Astrocyte (in vitro differentiated cells and primary cell): ENCODE measurements around the gene CNST. TPM values are rescaled to one million over a fixed set of nuclear protein-coding genes. Genes with fewer than 3 reads are reported as not detected.

Experiments used
- DNase-seq: peaks from one replicate; pipeline ENCODE4 v3.0.0-alpha.2; 2010; ENCODE audit warnings: low read depth
- FAIRE-seq: peaks from 2 replicates; lab custom pipeline; 2011; peaks lifted over from hg19 to GRCh38; lab: Jason Lieb, UNC
- H2AFZ ChIP-seq: 2 replicates; pipeline ENCODE4 v1.6.0; 2012; ENCODE audit warnings: low read depth, low read length, inconsistent platforms
- H3K27ac ChIP-seq: 2 replicates; pipeline ENCODE4 v1.5.1; 2011; ENCODE audit warnings: low read depth, low read length, inconsistent platforms
- H3K27me3 ChIP-seq: 2 replicates; pipeline ENCODE4 v1.6.0; 2011; ENCODE audit warnings: low read length, inconsistent platforms; ENCODE audit not compliant: insufficient read depth
- H3K36me3 ChIP-seq: 2 replicates; pipeline ENCODE4 v1.5.1; 2011; ENCODE audit warnings: low read length, inconsistent platforms; ENCODE audit not compliant: insufficient read depth
- H3K4me1 ChIP-seq: 2 replicates; pipeline ENCODE4 v1.5.1; 2011; ENCODE audit warnings: low read length, inconsistent platforms; ENCODE audit not compliant: insufficient read depth
- H3K4me2 ChIP-seq: 2 replicates; pipeline ENCODE4 v1.6.0; 2012; ENCODE audit warnings: low read length, inconsistent platforms
- H3K4me3 ChIP-seq: 2 replicates; pipeline ENCODE4 v1.5.1; 2011; ENCODE audit warnings: low read depth, mild to moderate bottlenecking, low read length, inconsistent platforms; ENCODE audit not compliant: insufficient read depth
- H3K79me2 ChIP-seq: 2 replicates; pipeline ENCODE4 v1.6.0; 2012; ENCODE audit warnings: mild to moderate bottlenecking, low read length, inconsistent platforms; ENCODE audit not compliant: insufficient read depth
- H3K9ac ChIP-seq: 2 replicates; pipeline ENCODE4 v1.6.0; 2012; ENCODE audit warnings: mild to moderate bottlenecking, low read length, inconsistent platforms
- H3K9me3 ChIP-seq: 2 replicates; pipeline ENCODE4 v1.5.1; 2012; ENCODE audit warnings: low read depth, mild to moderate bottlenecking, low read length, inconsistent platforms; ENCODE audit not compliant: insufficient read depth
- H4K20me1 ChIP-seq: 2 replicates; pipeline ENCODE4 v1.6.0; 2012; ENCODE audit warnings: low read length, inconsistent platforms; ENCODE audit not compliant: insufficient read depth
- H3K27ac Mint-ChIP-seq: one replicate; pipeline ENCODE4 v1.8.0; 2021; ENCODE audit warnings: mild to moderate bottlenecking, mixed read lengths; ENCODE audit not compliant: unreplicated experiment
- H3K27me3 Mint-ChIP-seq: one replicate; pipeline ENCODE4 v1.8.0; 2021; ENCODE audit warnings: low read depth, mixed read lengths; ENCODE audit not compliant: unreplicated experiment
- H3K36me3 Mint-ChIP-seq: one replicate; pipeline ENCODE4 v1.8.0; 2021; ENCODE audit warnings: low read depth, mixed read lengths; ENCODE audit not compliant: unreplicated experiment
- H3K4me1 Mint-ChIP-seq: one replicate; pipeline ENCODE4 v1.8.0; 2021; ENCODE audit warnings: low read depth, mixed read lengths; ENCODE audit not compliant: unreplicated experiment
- H3K4me3 Mint-ChIP-seq: one replicate; pipeline ENCODE4 v1.8.0; 2021; ENCODE audit warnings: mild to moderate bottlenecking, moderate library complexity, mixed read lengths; ENCODE audit not compliant: unreplicated experiment
- H3K9me3 Mint-ChIP-seq: one replicate; pipeline ENCODE4 v1.8.0; 2021; ENCODE audit warnings: mild to moderate bottlenecking, mixed read lengths; ENCODE audit not compliant: unreplicated experiment
- EZH2 ChIP-seq: IDR thresholded peaks from 2 replicates; pipeline ENCODE4 v1.6.1; 2012; ENCODE audit warnings: mild to moderate bottlenecking, low read length, inconsistent platforms; ENCODE audit not compliant: insufficient read depth
- total RNA-seq: library from RNA; stranded (reverse); gene quantifications from 2 replicates; pipeline ENCODE4 v1.2.1, GENCODE V29; 2021
- TF ChIP-seq, protein P1 (sequence below): IDR thresholded peaks from 2 replicates; pipeline ENCODE4 v1.5.1; 2011; ENCODE audit warnings: low read depth, mild to moderate bottlenecking, inconsistent platforms, low read length, moderate library complexity; ENCODE audit not compliant: insufficient read depth

The CNST gene
- total RNA-seq, 1 donor from 2014 or later = 19.8 TPM

DNA sequence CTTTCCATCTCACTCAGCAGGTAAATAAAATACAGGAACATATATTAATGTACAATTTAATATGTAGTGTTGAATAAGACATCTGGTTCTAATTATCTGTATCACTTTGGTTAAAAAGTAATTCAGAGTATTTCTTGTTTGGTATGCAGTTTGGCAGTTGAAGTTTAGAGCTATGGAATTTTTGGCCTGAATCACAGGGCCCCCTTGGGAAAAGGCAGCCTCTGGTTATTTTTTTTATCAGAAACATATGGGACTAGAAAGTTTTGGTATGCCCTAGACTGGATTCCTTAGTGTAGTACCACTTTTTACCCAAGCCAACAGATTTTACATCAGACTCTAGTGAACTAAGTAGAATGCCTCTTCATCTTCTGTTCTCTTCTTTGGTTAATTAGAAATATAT, 26.4 kb downstream of the CNST start:
- no peaks in the 10 kb centered on the region for H3K9me3 ChIP-seq
- peaks cover 25% of the 10 kb centered on the region for H3K79me2 ChIP-seq
- H3K9ac ChIP-seq = no peak overlapping the region
- Mint-ChIP-seq H3K9me3 (no peaks in the 10 kb centered on the region), H3K27ac (no peak overlapping the region), H3K4me1 (peaks cover 4% of the 10 kb centered on the region), H3K4me3 (no peak overlapping the region), H3K27me3 (no peaks in the 10 kb centered on the region), H3K36me3 (peaks cover 10% of the 10 kb centered on the region)
- H3K4me3 ChIP-seq = no peak overlapping the region
- H3K36me3 ChIP-seq = no peaks in the 10 kb centered on the region
- FAIRE-seq (no peak), DNase-seq (peak; percentile 94)
- H3K27ac ChIP-seq = peak overlapping the region; percentile 54
- H3K27me3 ChIP-seq = no peaks in the 10 kb centered on the region
- no peak for TF ChIP-seq EZH2
- TF ChIP-seq, protein P1, sequence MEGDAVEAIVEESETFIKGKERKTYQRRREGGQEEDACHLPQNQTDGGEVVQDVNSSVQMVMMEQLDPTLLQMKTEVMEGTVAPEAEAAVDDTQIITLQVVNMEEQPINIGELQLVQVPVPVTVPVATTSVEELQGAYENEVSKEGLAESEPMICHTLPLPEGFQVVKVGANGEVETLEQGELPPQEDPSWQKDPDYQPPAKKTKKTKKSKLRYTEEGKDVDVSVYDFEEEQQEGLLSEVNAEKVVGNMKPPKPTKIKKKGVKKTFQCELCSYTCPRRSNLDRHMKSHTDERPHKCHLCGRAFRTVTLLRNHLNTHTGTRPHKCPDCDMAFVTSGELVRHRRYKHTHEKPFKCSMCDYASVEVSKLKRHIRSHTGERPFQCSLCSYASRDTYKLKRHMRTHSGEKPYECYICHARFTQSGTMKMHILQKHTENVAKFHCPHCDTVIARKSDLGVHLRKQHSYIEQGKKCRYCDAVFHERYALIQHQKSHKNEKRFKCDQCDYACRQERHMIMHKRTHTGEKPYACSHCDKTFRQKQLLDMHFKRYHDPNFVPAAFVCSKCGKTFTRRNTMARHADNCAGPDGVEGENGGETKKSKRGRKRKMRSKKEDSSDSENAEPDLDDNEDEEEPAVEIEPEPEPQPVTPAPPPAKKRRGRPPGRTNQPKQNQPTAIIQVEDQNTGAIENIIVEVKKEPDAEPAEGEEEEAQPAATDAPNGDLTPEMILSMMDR = no peak
- H3K4me2 ChIP-seq = peak overlapping the region; percentile 60
- H4K20me1 ChIP-seq = no peaks in the 10 kb centered on the region
- H3K4me1 ChIP-seq = peaks cover 20% of the 10 kb centered on the region
- no peak overlapping the region for H2AFZ ChIP-seq

DNA sequence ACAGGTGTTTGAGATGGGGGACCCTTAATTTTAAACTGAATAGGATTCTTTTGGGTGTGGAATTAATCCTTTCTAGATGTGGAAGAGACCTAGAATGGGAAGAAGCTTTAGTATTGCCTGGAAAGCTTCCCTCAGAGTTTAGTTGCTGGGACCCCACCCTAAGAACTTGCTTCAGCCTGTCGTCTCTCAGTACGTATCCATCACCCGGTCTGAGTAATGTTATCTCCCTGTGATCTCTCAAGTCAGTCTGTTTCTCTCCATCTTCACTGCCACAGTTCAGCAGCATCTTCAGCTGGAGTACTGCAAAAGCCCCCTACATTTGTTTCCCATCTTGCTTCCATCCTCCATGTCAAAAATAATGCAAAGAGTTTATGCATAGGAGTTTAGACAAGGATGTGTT, 28.9 kb downstream of the CNST start:
- Histone ChIP-seq H3K79me2 (peaks cover 22% of the 10 kb centered on the region), H4K20me1 (no peaks in the 10 kb centered on the region), H3K9ac (no peak overlapping the region), H2AFZ (no peak overlapping the region), H3K4me3 (no peak overlapping the region), H3K4me2 (no peak overlapping the region), H3K36me3 (no peaks in the 10 kb centered on the region), H3K4me1 (peaks cover 18% of the 10 kb centered on the region), H3K27ac (no peak overlapping the region), H3K9me3 (no peaks in the 10 kb centered on the region), H3K27me3 (no peaks in the 10 kb centered on the region)
- Mint-ChIP-seq H3K4me1 (peaks cover 2% of the 10 kb centered on the region), H3K9me3 (no peaks in the 10 kb centered on the region), H3K4me3 (no peak overlapping the region), H3K27ac (no peak overlapping the region), H3K36me3 (peaks cover 10% of the 10 kb centered on the region), H3K27me3 (no peaks in the 10 kb centered on the region)
- DNase-seq (no peak), FAIRE-seq (no peak)
- no peak for TF ChIP-seq EZH2
- TF ChIP-seq, protein P1 = no peak

- H3K4me1 ChIP-seq = peaks cover 11% of the 10 kb centered on the region
- H4K20me1 ChIP-seq = peaks cover 3% of the 10 kb centered on the region
- no peaks in the 10 kb centered on the region for H3K36me3 ChIP-seq
- no peak overlapping the region for H2AFZ ChIP-seq
- H3K9ac ChIP-seq = no peak overlapping the region
- no peak overlapping the region for H3K27ac Mint-ChIP-seq
- TF ChIP-seq, protein P1 = no peak
- no peak for TF ChIP-seq EZH2
- H3K79me2 ChIP-seq = peaks cover 18% of the 10 kb centered on the region
- no peak overlapping the region for H3K4me3 Mint-ChIP-seq
- H3K27me3 ChIP-seq = no peaks in the 10 kb centered on the region
- H3K27me3 Mint-ChIP-seq = no peaks in the 10 kb centered on the region
- no peak overlapping the region for H3K27ac ChIP-seq
- H3K4me1 Mint-ChIP-seq = peaks cover 5% of the 10 kb centered on the region
- FAIRE-seq = peak; percentile 52
- H3K4me2 ChIP-seq = no peak overlapping the region
- H3K9me3 ChIP-seq = no peaks in the 10 kb centered on the region
- peak; percentile 58 for DNase-seq
- H3K36me3 Mint-ChIP-seq = peaks cover 6% of the 10 kb centered on the region
- no peaks in the 10 kb centered on the region for H3K9me3 Mint-ChIP-seq
- H3K4me3 ChIP-seq = no peak overlapping the region
These were observed 31.1 kb downstream of the CNST start for GRCh38 chr1:246597340-246597739.
